GM19328 (cell line): Measurements from ENCODE around the gene BCS1L.
"Not testable (repeated sequence)": the region's sequence is repeated elsewhere in the genome, so short reads cannot be mapped to it uniquely, and the experiment has no call there.

Experiments
- ATAC-seq: cut with Tn5 transposase; IDR thresholded peaks from one replicate; pipeline ENCODE4 v1.9.1; 2021; ENCODE audit warnings: mild to moderate bottlenecking, moderate library complexity; ENCODE audit not compliant: unreplicated experiment

Gene BCS1L

DNA sequence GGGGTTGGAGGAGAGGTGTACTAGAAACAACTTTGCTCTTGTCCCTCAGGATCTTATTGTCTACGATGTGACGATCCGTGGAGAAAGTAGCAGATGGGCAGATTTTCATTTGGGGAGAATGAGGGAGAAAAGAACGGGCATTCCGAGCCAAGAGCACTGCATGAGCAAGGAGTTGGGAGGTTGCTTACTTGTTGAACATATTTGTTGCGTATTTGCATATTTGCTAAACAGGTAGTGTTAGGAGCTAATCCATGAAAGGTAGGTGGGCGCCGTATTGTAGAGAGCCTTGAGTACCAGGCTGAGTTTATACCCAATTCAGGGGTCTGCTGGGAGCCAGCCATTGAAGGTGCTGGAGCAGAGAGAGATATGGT lies 490 bp downstream of the BCS1L start:
- no peak for ATAC-seq

DNA sequence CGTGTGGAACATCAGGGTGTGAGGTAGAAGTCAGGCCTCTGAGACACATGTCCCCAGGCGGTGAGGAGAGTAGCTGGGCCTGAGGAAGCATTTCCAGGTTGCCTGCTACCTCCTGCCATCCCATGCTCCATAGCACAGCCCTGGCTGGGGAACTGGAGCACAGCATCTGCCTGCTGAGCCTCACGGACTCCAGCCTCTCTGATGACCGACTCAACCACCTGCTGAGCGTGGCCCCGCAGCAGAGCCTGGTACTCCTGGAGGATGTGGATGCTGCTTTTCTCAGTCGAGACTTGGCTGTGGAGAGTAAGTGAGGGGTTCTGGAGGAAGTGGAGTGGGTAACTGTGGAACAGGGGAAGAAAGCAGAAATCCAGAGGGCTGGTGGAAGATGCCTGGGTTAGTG lies 2.9 kb downstream of the BCS1L start:
- no peak for ATAC-seq

GRCh38 chr2:218662827-218663226 lies 3.3 kb downstream of the BCS1L start:
- ATAC-seq, result no peak

DNA sequence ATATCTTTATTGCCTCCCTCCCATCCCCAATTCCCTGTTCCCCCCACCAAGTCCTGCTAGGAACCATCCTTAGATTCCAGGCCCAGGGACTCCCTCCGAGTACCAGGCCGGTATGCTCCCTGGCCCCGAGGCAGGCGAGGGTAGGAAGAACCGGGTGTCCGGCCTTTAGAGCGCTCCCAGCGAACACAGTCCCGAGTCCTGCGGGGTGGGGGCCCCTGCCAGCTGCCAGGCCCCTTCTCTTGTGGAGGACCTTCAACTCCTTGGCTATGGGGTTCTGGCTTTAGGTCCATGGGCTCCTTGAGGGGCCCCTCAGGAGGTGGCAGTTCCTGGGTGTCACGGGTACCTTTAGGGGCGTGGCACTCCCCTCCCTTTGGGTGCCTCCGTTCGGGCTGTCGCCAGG lies 4.4 kb downstream of the BCS1L start:
- no peak for ATAC-seq

- ATAC-seq, result no peak
Observed at GRCh38 chr2:218664653-218665052, 5.2 kb downstream of the BCS1L start.

DNA sequence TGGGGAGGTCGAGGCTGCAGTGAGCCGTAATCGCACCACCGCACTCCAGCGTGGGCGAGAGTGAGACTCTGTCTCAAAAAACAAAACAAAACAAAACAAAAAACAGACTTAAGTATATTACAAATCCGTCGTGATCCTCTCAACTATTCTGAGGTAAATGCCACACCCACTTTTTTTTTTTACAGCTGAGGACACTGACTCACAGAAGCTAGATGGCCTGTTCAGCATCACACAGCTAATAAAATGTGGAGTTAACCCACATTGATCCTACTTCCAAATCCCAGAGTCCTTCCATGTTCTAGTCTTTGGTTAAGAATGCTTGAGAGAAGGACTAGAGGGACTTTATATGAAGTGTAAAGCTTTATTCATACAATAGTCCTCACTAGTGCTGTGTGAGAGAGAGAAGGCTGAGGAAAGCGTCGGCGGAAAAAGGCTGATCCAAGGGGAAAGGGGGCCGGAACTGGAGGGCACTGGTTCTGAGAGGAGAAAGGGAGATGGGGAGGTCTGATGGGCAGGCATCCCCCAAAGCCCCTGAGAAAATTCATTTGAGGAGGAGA lies 11.7 kb downstream of the BCS1L start:
- no peak for ATAC-seq

DNA sequence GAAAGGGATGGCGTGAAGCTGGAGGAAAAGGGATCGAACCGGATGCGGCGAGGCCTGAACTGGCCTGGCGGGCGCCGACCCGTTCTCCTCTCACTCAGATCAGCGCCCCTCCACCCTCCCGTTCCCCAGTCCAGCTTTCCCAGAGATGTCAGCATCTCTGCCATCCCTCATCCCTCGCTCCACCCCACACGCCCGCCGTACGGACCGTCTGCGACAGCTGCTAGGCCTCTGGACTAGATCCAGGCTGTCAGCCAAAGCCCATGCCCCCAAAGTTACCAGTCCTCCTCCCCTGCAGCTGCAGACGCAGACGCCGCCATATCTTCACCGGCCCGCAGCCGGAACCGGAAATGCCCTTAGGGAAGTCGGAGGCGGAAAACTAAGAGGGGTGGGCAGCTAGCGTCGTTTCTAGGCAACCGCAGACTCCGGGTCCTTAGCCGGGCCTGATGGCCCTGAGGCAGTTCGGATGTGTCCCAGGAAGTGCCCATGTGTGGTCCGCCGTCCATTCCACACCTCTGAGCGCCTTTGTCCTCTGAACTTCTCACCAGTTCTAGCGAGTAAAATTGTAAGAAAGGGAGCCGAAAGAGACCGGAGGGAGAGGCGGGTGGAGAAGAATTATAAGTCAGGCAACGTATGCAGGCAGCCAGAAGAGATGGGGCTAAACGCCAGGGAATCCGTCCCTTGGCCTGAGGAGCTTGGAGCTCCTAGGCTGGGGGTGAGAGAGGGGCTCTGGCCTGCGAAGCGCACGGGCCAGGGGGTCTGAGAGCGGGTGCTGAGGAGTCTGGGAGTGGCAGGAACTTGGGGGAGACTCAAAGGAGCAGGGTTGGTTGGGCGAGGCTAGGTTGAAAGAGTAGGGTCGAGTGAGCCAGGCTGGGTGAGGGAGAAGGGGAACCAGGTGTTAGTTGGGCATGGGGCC lies 12.4 kb downstream of the BCS1L start, which contains the start of the genes RNF25 and STK36:
RNF25 (minus strand) TSS at position 349 of the 913 bp plus-strand sequence; CDS start at position 317, 32 bp downstream.
STK36 (plus strand) TSS at position 433 of the 913 bp plus-strand sequence. CDS start 744 bp downstream, outside the sequence.
- ATAC-seq, result peak; percentile 98

GRCh38 chr2:218679119-218679518 lies 19.6 kb downstream of the BCS1L start:
- no peak for ATAC-seq

- no peak for ATAC-seq
Observed at GRCh38 chr2:218680061-218680460, 20.6 kb downstream of the BCS1L start.

GRCh38 chr2:218687400-218688060 lies 28.0 kb downstream of the BCS1L start:
- not testable (repeated sequence) for ATAC-seq

GRCh38 chr2:218691234-218691633 lies 31.8 kb downstream of the BCS1L start:
- no peak for ATAC-seq

DNA sequence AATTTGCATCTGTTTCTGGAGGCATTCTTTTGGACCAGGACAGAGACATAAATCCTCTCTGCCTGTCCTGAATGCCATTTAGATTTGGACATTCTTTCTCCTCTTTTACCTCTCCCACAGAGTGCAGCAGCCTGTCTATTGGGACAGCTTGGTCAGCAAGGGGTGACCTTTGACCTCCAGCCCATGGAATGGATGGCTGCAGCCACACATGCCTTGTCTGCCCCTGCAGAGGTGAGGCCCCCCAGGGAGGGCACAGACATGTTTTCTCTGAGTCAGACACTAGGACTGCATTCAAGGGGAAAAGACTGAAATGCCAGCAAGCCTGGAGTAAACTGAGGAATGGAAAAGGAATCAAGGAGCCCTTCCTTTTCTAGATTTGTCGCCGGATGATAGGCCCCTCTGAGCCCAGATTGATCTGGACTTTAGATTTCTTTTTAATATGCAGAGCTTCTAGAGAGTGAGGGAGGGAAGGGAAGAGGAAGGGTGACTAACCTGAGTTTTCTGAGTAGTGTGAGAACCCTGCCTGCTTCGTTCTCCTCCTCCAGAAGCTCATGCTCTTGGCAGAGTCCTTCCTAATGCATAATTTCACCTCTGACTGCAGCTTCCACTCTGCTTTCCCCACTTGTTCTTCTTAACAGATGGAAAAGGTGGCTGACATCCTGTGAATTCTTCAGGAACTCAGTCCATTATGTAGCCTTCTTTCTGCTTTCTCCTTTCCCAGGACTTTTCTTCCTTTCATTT lies 35.1 kb downstream of the BCS1L start:
- no peak for ATAC-seq

DNA sequence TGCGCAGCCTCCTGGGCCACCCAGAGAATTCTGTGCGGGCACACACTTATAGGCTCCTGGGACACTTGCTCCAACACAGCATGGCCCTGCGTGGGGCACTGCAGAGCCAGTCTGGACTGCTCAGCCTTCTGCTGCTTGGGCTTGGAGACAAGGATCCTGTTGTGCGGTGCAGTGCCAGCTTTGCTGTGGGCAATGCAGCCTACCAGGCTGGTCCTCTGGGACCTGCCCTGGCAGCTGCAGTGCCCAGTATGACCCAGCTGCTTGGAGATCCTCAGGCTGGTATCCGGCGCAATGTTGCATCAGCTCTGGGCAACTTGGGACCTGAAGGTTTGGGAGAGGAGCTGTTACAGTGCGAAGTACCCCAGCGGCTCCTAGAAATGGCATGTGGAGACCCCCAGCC lies 39.4 kb downstream of the BCS1L start:
- ATAC-seq, result no peak

DNA sequence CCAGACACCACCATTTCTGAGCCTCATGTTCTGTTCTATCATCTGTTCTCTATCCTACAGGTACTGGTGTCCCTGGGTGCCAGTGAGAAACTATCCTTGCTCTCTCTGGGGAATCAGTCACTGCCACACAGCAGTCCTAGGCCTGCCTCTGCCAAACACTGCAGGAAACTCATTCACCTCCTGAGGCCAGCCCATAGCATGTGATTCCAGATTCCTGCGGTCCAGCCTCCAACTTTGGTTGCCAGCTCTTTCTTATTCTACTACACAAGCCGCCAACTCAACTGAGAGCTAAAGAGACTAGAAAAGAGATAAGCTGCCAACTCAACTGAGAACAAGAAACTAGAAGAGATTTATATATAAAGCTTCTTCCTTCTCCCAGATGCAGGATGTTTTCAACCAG lies 42.3 kb downstream of the BCS1L start:
- no peak for ATAC-seq

- ATAC-seq, result no peak
Observed at GRCh38 chr2:218703341-218703740, 43.9 kb downstream of the BCS1L start.

DNA sequence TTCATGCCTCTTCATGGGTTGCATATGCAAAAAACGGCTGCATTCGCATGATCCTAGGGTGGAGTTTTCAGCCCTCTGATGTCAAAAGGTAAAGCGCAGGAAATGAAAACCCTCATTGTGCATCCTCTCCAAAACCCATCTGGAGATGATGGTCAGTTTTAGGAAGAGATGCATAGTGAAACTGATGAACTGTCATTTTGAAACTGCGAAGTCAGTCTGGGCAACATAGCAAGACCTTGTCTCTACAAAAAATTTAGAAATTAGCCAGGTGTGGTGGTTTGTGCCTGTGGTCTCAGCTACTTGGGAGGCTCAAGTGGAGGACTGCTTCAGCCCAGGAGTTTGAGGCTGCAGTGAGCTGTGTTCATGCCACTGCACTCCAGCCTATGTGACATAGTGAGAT lies 48.6 kb downstream of the BCS1L start:
- no peak for ATAC-seq

GRCh38 chr2:218709908-218710307 lies 50.4 kb downstream of the BCS1L start:
- ATAC-seq, result no peak

DNA sequence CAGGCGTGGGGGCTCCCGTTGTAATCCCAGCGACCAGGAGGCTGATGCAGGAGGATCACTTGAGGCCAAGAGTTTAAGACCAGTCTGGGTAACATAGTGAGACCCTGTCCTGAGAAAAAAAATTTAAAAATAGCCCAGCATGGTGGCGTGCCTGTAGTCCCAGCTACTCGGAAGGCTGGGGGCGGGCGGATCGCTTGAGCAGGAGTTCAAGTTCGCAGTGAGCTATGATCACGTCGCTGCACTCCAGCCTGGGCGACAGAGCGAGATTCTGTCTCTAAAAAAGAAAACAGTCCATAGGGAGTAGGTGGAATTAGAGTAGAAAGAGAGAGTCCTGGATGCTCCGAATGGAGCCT lies 50.8 kb downstream of the BCS1L start:
- no peak for ATAC-seq

- ATAC-seq, result peak; percentile 82
Observed at GRCh38 chr2:218710687-218711549, 51.4 kb downstream of the BCS1L start, which contains the start of gene TTLL4. TTLL4 (plus strand) TSS chr2:218710835; CDS start chr2:218737677, 26,842 bp downstream.

DNA sequence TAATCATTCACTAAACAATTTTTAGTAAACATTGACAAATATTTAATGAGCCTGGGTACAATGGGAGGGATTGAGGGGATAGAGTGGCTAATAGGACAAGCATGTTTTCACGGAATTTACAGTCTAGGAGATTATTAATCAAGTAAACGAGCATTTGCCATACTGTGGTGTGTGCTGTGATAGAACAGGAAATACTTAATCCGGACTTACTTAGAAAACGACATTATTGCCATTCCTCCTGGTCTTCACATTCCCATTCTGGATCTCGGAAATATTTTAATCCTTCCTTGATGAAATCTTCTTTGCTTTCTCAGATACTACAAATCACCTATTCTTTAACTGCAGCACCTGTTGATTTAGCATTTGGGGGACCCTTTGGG lies 52.1 kb downstream of the BCS1L start:
- no peak for ATAC-seq
